ENCODE measurements around the gene USH2A. TPM values are rescaled to one million over a fixed set of nuclear protein-coding genes. Genes with fewer than 3 reads are reported as not detected.

Gene USH2A
- total RNA-seq, 1 donor from 2014 or later, result not detected

- Mint-ChIP-seq H3K9me3 (no peaks in the 10 kb centered on the region), H3K4me3 (no peak overlapping the region), H3K27ac (no peak overlapping the region), H3K4me1 (ENCODE audit: low read depth) (no peaks in the 10 kb centered on the region), H3K27me3 (ENCODE audit: insufficient read depth) (no peaks in the 10 kb centered on the region), H3K36me3 (ENCODE audit: low read depth) (no peaks in the 10 kb centered on the region)
- DNase-seq (ENCODE audit: low spot score), result no peak
- intact Hi-C loops (cut with micrococcal nuclease), result no loop called here
Measured at GRCh38 chr1:215963040-215963439, 460.2 kb downstream of the USH2A start.

- Mint-ChIP-seq H3K36me3 (ENCODE audit: low read depth) (no peaks in the 10 kb centered on the region), H3K27me3 (ENCODE audit: insufficient read depth) (no peaks in the 10 kb centered on the region), H3K9me3 (peaks cover 3% of the 10 kb centered on the region), H3K4me1 (ENCODE audit: low read depth) (no peaks in the 10 kb centered on the region), H3K4me3 (no peak overlapping the region), H3K27ac (no peak overlapping the region)
- DNase-seq (ENCODE audit: low spot score), result no peak
- intact Hi-C loops (cut with micrococcal nuclease), result no loop called here
Measured at GRCh38 chr1:215958841-215959240, 464.4 kb downstream of the USH2A start.

GRCh38 chr1:215957663-215958062 lies 465.6 kb downstream of the USH2A start:
- Mint-ChIP-seq H3K27me3 (ENCODE audit: insufficient read depth) (no peaks in the 10 kb centered on the region), H3K4me3 (no peak overlapping the region), H3K27ac (no peak overlapping the region), H3K36me3 (ENCODE audit: low read depth) (no peaks in the 10 kb centered on the region), H3K4me1 (ENCODE audit: low read depth) (no peaks in the 10 kb centered on the region), H3K9me3 (peaks cover 3% of the 10 kb centered on the region)
- intact Hi-C loops (cut with micrococcal nuclease), result no loop called here
- no peak for DNase-seq (ENCODE audit: low spot score)

- H3K36me3 Mint-ChIP-seq (ENCODE audit: low read depth), result no peaks in the 10 kb centered on the region
- DNase-seq (ENCODE audit: low spot score), result no peak
- intact Hi-C loops (cut with micrococcal nuclease), result no loop called here
- H3K4me3 Mint-ChIP-seq, result no peak overlapping the region
- no peaks in the 10 kb centered on the region for H3K27me3 Mint-ChIP-seq (ENCODE audit: insufficient read depth)
- H3K27ac Mint-ChIP-seq, result no peak overlapping the region
- H3K4me1 Mint-ChIP-seq (ENCODE audit: low read depth), result no peaks in the 10 kb centered on the region
- H3K9me3 Mint-ChIP-seq, result no peaks in the 10 kb centered on the region
Measured at GRCh38 chr1:215932558-215932957, 490.7 kb downstream of the USH2A start.

- Mint-ChIP-seq H3K4me3 (no peak overlapping the region), H3K9me3 (no peaks in the 10 kb centered on the region), H3K27me3 (ENCODE audit: insufficient read depth) (no peaks in the 10 kb centered on the region), H3K4me1 (ENCODE audit: low read depth) (no peaks in the 10 kb centered on the region), H3K27ac (no peak overlapping the region), H3K36me3 (ENCODE audit: low read depth) (no peaks in the 10 kb centered on the region)
- intact Hi-C loops (cut with micrococcal nuclease), result no loop called here
- no peak for DNase-seq (ENCODE audit: low spot score)
Measured at GRCh38 chr1:215926670-215927069, 496.6 kb downstream of the USH2A start.

- Mint-ChIP-seq H3K4me3 (no peak overlapping the region), H3K27ac (no peak overlapping the region), H3K4me1 (ENCODE audit: low read depth) (no peaks in the 10 kb centered on the region), H3K9me3 (no peaks in the 10 kb centered on the region), H3K36me3 (ENCODE audit: low read depth) (no peaks in the 10 kb centered on the region), H3K27me3 (ENCODE audit: insufficient read depth) (no peaks in the 10 kb centered on the region)
- no peak for DNase-seq (ENCODE audit: low spot score)
- intact Hi-C loops (cut with micrococcal nuclease), result no loop called here
Measured at GRCh38 chr1:215923129-215923824, 500.0 kb downstream of the USH2A start.

GRCh38 chr1:215911406-215911968 lies 511.8 kb downstream of the USH2A start:
- Mint-ChIP-seq H3K36me3 (ENCODE audit: low read depth) (no peaks in the 10 kb centered on the region), H3K4me1 (ENCODE audit: low read depth) (no peaks in the 10 kb centered on the region), H3K27ac (no peak overlapping the region), H3K9me3 (peaks cover 7% of the 10 kb centered on the region), H3K4me3 (no peak overlapping the region), H3K27me3 (ENCODE audit: insufficient read depth) (no peaks in the 10 kb centered on the region)
- intact Hi-C loops (cut with micrococcal nuclease), result no loop called here
- no peak for DNase-seq (ENCODE audit: low spot score)

- Mint-ChIP-seq H3K27me3 (ENCODE audit: insufficient read depth) (no peaks in the 10 kb centered on the region), H3K27ac (no peak overlapping the region), H3K36me3 (ENCODE audit: low read depth) (no peaks in the 10 kb centered on the region), H3K4me1 (ENCODE audit: low read depth) (no peaks in the 10 kb centered on the region), H3K4me3 (no peak overlapping the region), H3K9me3 (no peaks in the 10 kb centered on the region)
- DNase-seq (ENCODE audit: low spot score), result no peak
- intact Hi-C loops (cut with micrococcal nuclease), result no loop called here
Measured at GRCh38 chr1:215905493-215906115, 517.6 kb downstream of the USH2A start.

- no peaks in the 10 kb centered on the region for H3K4me1 Mint-ChIP-seq (ENCODE audit: low read depth)
- H3K9me3 Mint-ChIP-seq, result no peaks in the 10 kb centered on the region
- H3K27ac Mint-ChIP-seq, result no peak overlapping the region
- no peaks in the 10 kb centered on the region for H3K27me3 Mint-ChIP-seq (ENCODE audit: insufficient read depth)
- DNase-seq (ENCODE audit: low spot score), result no peak
- intact Hi-C loops (cut with micrococcal nuclease), result no loop called here
- H3K4me3 Mint-ChIP-seq, result no peak overlapping the region
- no peaks in the 10 kb centered on the region for H3K36me3 Mint-ChIP-seq (ENCODE audit: low read depth)
Measured at GRCh38 chr1:215900684-215901083, 522.6 kb downstream of the USH2A start.

- no peaks in the 10 kb centered on the region for H3K27me3 Mint-ChIP-seq (ENCODE audit: insufficient read depth)
- no peaks in the 10 kb centered on the region for H3K36me3 Mint-ChIP-seq (ENCODE audit: low read depth)
- H3K4me3 Mint-ChIP-seq, result no peak overlapping the region
- intact Hi-C loops (cut with micrococcal nuclease), result no loop called here
- H3K9me3 Mint-ChIP-seq, result no peaks in the 10 kb centered on the region
- no peak overlapping the region for H3K27ac Mint-ChIP-seq
- no peak for DNase-seq (ENCODE audit: low spot score)
- H3K4me1 Mint-ChIP-seq (ENCODE audit: low read depth), result no peaks in the 10 kb centered on the region
Measured at GRCh38 chr1:215899901-215900300, 523.3 kb downstream of the USH2A start.

GRCh38 chr1:215895893-215896292 lies 527.4 kb downstream of the USH2A start:
- no peaks in the 10 kb centered on the region for H3K9me3 Mint-ChIP-seq
- H3K4me1 Mint-ChIP-seq (ENCODE audit: low read depth), result no peaks in the 10 kb centered on the region
- no peak overlapping the region for H3K4me3 Mint-ChIP-seq
- no peaks in the 10 kb centered on the region for H3K27me3 Mint-ChIP-seq (ENCODE audit: insufficient read depth)
- no peaks in the 10 kb centered on the region for H3K36me3 Mint-ChIP-seq (ENCODE audit: low read depth)
- intact Hi-C loops (cut with micrococcal nuclease), result no loop called here
- no peak for DNase-seq (ENCODE audit: low spot score)
- no peak overlapping the region for H3K27ac Mint-ChIP-seq

GRCh38 chr1:215895276-215895675 lies 528.0 kb downstream of the USH2A start:
- DNase-seq (ENCODE audit: low spot score), result no peak
- no peak overlapping the region for H3K4me3 Mint-ChIP-seq
- intact Hi-C loops (cut with micrococcal nuclease), result no loop called here
- no peaks in the 10 kb centered on the region for H3K27me3 Mint-ChIP-seq (ENCODE audit: insufficient read depth)
- H3K27ac Mint-ChIP-seq, result no peak overlapping the region
- H3K36me3 Mint-ChIP-seq (ENCODE audit: low read depth), result no peaks in the 10 kb centered on the region
- H3K9me3 Mint-ChIP-seq, result no peaks in the 10 kb centered on the region
- no peaks in the 10 kb centered on the region for H3K4me1 Mint-ChIP-seq (ENCODE audit: low read depth)

- intact Hi-C loops (cut with micrococcal nuclease), result no loop called here
- Mint-ChIP-seq H3K36me3 (ENCODE audit: low read depth) (no peaks in the 10 kb centered on the region), H3K4me1 (ENCODE audit: low read depth) (no peaks in the 10 kb centered on the region), H3K9me3 (no peaks in the 10 kb centered on the region), H3K27ac (no peak overlapping the region), H3K4me3 (no peak overlapping the region), H3K27me3 (ENCODE audit: insufficient read depth) (no peaks in the 10 kb centered on the region)
- DNase-seq (ENCODE audit: low spot score), result no peak
Measured at GRCh38 chr1:215894617-215895016, 528.6 kb downstream of the USH2A start.

All from activated T-helper 1 cell treated with anti-CD3 and anti-CD28 coated beads, Interleukin-12 subunit alpha, Interleukin-12 subunit beta, Interleukin-2, Interleukin-4 antibody, amounts not matched to agents 30 ng/mL and 10 ng/mL and 1 ng/mL, durations not matched to agents 14 hours and 24 hours and 36 hours (primary cell).